HCEC 1CT (cell line): ENCODE measurements around the gene NUB1.

Source experiments
- DNase-seq: peaks from one replicate; pipeline ENCODE4 v3.0.0-alpha.2; 2017

Gene NUB1

GRCh38 chr7:151379534-151380198 is 38.1 kb downstream of the NUB1 start:
- DNase-seq, result no peak

GRCh38 chr7:151380199-151381097 is 38.8 kb downstream of the NUB1 start:
- no peak for DNase-seq

GRCh38 chr7:151381098-151381347 is 39.4 kb downstream of the NUB1 start:
- DNase-seq, result no peak

- no peak for DNase-seq
Observed at GRCh38 chr7:151381348-151382078, 39.9 kb downstream of the NUB1 start.

DNA sequence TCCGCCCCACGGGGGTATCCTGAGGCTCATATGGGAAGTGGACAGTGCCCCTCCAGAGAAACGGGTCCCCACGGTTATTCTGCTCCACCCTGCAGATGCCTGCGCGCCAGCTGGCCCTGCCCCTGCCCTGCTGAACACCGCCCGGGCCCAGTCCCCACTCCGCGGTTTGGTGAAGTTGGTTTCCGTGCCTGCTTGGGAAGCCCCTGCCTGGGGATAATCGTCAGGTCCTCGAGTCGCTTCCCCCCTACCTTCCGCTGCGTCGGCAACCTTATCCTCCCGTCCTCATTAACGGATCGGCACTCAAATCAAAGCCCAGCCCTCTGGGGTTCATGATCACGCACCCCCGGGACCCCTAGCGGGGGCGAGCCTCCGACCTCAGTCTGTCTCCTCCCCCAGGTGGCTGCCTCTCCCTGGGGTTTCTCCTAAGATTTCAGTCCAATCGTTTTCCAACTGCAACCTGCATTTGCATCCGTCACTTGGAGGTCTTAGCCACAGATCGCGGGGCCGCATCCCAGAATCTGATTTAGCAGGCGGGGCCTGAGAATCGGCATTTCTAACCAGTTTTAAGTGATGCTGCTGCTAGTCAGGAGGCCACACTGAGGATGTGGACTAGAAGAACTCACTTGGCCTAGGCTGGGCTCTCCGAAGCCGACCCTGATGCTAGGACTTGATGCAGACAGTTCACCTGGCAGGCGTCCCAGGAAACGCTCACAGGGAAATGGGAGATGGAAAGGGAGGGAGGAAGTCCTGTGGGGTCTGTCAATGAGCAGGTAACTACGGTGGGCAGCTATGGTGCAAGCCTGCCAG is 40.7 kb downstream of the NUB1 start:
- DNase-seq, result no peak

- no peak for DNase-seq
Observed at GRCh38 chr7:151383638-151384351, 42.2 kb downstream of the NUB1 start.

GRCh38 chr7:151384352-151384697 is 42.7 kb downstream of the NUB1 start:
- DNase-seq, result no peak

- DNase-seq, result no peak
Observed at GRCh38 chr7:151384776-151385625, 43.4 kb downstream of the NUB1 start.

GRCh38 chr7:151385626-151386300 is 44.2 kb downstream of the NUB1 start:
- no peak for DNase-seq

GRCh38 chr7:151386301-151387160 is 44.9 kb downstream of the NUB1 start:
- no peak for DNase-seq

DNA sequence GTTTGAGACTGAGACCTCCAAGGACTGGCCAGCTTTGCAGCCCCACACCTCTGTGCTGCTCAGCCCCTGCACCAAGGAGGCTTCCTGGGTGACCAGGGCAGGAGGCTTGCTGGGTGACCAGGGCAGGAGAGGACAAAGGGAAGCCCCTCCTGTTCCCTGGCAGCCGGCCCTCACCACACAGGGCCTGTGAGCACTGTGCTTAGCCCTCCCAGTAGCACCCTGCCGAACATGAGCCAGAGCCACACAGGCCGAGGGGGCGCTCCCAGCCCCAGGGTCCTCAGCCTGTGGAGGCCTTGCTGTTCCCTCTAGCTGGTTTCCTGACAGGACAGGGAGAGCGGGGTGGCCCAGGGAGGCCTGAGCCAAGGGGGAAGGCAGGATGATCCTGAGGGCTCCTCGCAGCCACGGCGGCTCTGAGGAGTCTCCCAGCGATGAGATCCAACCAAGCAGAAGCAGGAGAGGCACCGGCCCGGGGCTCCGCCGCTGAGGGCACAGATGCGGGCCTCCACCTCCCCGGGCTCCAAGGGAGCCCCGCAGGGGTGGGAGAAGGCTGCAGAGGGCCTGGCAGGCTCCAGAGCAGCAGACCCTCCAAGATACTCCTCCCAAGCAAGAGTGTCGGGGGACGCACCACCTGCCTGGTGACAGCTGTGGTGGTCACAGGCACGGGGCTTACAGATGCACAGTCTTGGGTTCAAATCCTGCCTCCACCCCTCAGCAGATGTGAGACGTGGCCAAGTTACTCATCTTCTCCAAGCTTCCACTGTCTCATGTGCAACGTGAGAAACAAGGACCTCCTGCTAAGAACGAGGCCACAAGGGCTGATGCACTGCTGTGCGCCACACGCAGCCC is 45.8 kb downstream of the NUB1 start:
- no peak for DNase-seq

GRCh38 chr7:151388007-151388297 is 46.3 kb downstream of the NUB1 start:
- DNase-seq, result no peak

DNA sequence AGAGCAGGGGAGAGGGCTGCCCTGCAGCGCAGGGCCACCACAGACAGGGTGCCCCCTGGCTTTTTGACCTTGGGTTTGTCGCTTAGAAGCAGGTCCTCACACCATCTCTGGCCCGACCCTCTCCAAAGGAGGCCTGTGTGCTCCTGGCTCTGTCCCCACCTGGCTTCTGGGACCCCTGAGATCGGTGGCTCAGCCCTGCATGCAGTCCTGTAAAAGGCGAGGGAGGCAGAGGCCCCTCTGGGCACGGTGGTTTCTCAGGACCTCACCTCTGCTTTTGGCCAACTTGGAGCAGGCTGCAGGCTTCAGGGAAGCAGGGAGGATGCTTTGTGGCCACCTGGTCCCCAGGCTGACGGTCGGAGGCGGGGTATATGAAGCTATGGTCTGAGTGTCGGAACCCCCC is 46.8 kb downstream of the NUB1 start:
- DNase-seq, result no peak

- DNase-seq, result no peak
Observed at GRCh38 chr7:151389096-151389767, 47.6 kb downstream of the NUB1 start.

DNA sequence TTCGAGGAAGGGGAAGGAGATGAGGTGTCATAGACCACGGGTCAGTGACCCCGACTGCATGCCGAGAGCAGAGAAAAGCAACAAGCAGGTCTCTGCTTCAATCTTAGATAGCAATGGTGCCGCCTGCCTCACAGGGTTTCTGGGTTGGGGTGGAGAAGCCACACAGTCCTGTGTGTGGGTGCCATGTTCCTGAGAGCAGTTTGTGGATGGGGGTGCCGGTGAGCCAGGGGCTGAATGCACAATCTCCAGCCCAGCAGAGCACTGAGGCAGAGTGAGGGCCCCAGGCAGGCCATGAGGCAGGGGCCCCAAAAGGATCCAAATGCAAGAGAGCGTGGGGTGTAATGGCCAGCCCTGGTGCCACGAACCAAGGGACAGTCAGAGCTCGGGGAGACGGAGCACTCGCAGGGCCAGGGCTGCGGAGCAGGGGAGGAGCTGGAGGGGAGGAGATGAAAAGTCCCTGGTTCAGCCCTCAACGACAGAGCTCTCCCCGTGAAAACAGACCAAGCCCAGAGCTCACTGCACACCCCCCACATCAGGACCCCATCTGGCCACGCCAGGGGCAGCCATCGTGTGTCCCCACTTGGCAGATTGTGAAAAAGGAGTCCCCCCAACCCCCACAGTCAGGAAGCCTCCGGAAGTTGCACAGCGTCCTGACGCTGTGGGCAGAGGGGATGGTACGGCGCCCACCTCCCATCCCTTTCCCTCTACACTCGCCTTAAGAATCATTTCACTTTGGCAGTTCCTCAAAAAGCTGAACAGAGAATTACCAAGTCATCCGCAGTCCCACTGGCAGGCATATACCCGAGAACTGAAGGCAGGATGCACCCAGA is 48.4 kb downstream of the NUB1 start:
- no peak for DNase-seq

GRCh38 chr7:151390598-151391357 is 49.2 kb downstream of the NUB1 start:
- no peak for DNase-seq

GRCh38 chr7:151391358-151391730 is 49.7 kb downstream of the NUB1 start:
- DNase-seq, result no peak
